RWPE2 (cell line): Measurements from ENCODE around the gene OGA.

Experiments used
- ATAC-seq: fragments of 200-7000 bp; cut with Tn5 transposase; 3 replicates; pipeline ENCODE4 v1.9.1; 2021; ENCODE audit warnings: low read depth
- DNase-seq: peaks from one replicate; pipeline ENCODE4 v3.0.0-alpha.2; 2020; ENCODE audit warnings: low spot score
- H3K27ac ChIP-seq: fragments of 450-650 bp; 2 replicates; pipeline ENCODE4 v1.5.1; 2017; ENCODE audit warnings: mild to moderate bottlenecking; ENCODE audit not compliant: poor library complexity, severe bottlenecking
- H3K27me3 ChIP-seq: fragments of 250-450 bp; sonication (Bioruptor Pico); 2 replicates; pipeline ENCODE4 v1.5.1; 2021; ENCODE audit warnings: mild to moderate bottlenecking, moderate library complexity; ENCODE audit not compliant: insufficient read depth, poor library complexity, severe bottlenecking
- H3K36me3 ChIP-seq: fragments of 250-450 bp; sonication (Bioruptor Pico); 2 replicates; pipeline ENCODE4 v1.5.1; 2020; ENCODE audit warnings: low read depth, mild to moderate bottlenecking, moderate library complexity
- H3K4me1 ChIP-seq: fragments of 250-450 bp; sonication (Bioruptor Pico); 2 replicates; pipeline ENCODE4 v1.5.1; 2021; ENCODE audit warnings: mild to moderate bottlenecking, moderate library complexity; ENCODE audit not compliant: insufficient read depth, poor library complexity, severe bottlenecking
- H3K4me3 ChIP-seq: fragments of 250-450 bp; sonication (Bioruptor Pico); 2 replicates; pipeline ENCODE4 v1.5.1; 2021; ENCODE audit warnings: mild to moderate bottlenecking, moderate library complexity; ENCODE audit not compliant: severe bottlenecking
- H3K9me3 ChIP-seq: fragments of 250-450 bp; sonication (Bioruptor Pico); 2 replicates; pipeline ENCODE4 v1.5.1; 2021; ENCODE audit warnings: mild to moderate bottlenecking, moderate library complexity; ENCODE audit not compliant: severe bottlenecking
- CTCF ChIP-seq: fragments of 450-650 bp; IDR thresholded peaks from one replicate; pipeline ENCODE4 v1.5.1; 2017; ENCODE audit warnings: mild to moderate bottlenecking, moderate library complexity; ENCODE audit not compliant: poor library complexity, severe bottlenecking

Gene OGA

GRCh38 chr10:101840741-101841453 lies 22.7 kb upstream of the OGA start:
- Histone ChIP-seq H3K27me3 (no peaks in the 10 kb centered on the region), H3K36me3 (no peaks in the 10 kb centered on the region), H3K27ac (no peak overlapping the region), H3K9me3 (no peaks in the 10 kb centered on the region), H3K4me1 (peaks cover 4% of the 10 kb centered on the region), H3K4me3 (no peak overlapping the region)
- ATAC-seq (peak; percentile 82), DNase-seq (no peak)
- peak; percentile 94 for TF ChIP-seq CTCF

- H3K4me3 ChIP-seq: peak overlapping the region; percentile 4
Measured at GRCh38 chr10:101840102-101840684, 21.9 kb upstream of the OGA start.

GRCh38 chr10:101839416-101840063 lies 21.3 kb upstream of the OGA start:
- Histone ChIP-seq H3K27me3 (no peaks in the 10 kb centered on the region), H3K4me1 (peaks cover 4% of the 10 kb centered on the region), H3K9me3 (no peaks in the 10 kb centered on the region), H3K27ac (no peak overlapping the region), H3K4me3 (peak overlapping the region; percentile 4), H3K36me3 (no peaks in the 10 kb centered on the region)
- no peak for DNase-seq
- peak; percentile 38; the same call in 2 of the 3 replicates for ATAC-seq
- no peak for TF ChIP-seq CTCF

More at GRCh38 chr10:101840102-101840684, 21.9 kb upstream of the OGA start:
- no peaks in the 10 kb centered on the region for H3K27me3 ChIP-seq
- no peaks in the 10 kb centered on the region for H3K9me3 ChIP-seq
- no peak for ATAC-seq
- H3K27ac ChIP-seq: no peak overlapping the region
- peaks cover 4% of the 10 kb centered on the region for H3K4me1 ChIP-seq
- TF ChIP-seq CTCF: no peak
- DNase-seq: no peak
- no peaks in the 10 kb centered on the region for H3K36me3 ChIP-seq

- DNase-seq: no peak
- Histone ChIP-seq H3K4me3 (no peak overlapping the region), H3K4me1 (peaks cover 4% of the 10 kb centered on the region), H3K27ac (no peak overlapping the region), H3K9me3 (no peaks in the 10 kb centered on the region), H3K27me3 (no peaks in the 10 kb centered on the region), H3K36me3 (no peaks in the 10 kb centered on the region)
- ATAC-seq: no peak
- TF ChIP-seq CTCF: no peak
Measured at GRCh38 chr10:101839002-101839401, 20.8 kb upstream of the OGA start.
